Ramos (cell line): Measurements from ENCODE around the gene IL26.
"Not testable (repeated sequence)": the region's sequence is repeated elsewhere in the genome, so short reads cannot be mapped to it uniquely, and the experiment has no call there.

Experiments used
- in situ Hi-C: fragments of 300-500 bp; cut with MboI; formaldehyde crosslinking; loops from one replicate; pipeline ENCODE4 v1.14.3; 2022; ENCODE audit warnings: low sequenced_read_pairs; ENCODE audit not compliant: unreplicated experiment

The IL26 gene

DNA sequence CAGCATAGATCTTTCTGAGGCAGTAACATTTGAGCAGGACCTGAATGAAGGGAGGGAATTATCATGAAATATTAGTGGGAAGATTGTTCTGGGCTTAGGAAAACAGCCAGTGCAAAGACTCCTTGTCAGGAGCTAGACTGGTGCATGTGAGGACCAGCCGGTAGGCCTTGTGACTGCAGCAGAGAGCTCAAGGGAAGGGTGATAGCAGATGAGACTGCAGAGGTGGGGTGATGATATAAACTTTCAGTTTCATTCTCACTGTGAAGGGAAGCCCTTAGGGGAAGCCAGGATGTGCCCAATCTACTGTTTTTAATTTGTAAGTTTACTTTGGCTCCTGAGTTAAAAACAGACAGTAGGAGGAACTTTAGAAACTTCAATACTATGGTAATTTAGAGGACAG, 15.4 kb upstream of the IL26 start:
- in situ Hi-C loops = no loop called here

DNA sequence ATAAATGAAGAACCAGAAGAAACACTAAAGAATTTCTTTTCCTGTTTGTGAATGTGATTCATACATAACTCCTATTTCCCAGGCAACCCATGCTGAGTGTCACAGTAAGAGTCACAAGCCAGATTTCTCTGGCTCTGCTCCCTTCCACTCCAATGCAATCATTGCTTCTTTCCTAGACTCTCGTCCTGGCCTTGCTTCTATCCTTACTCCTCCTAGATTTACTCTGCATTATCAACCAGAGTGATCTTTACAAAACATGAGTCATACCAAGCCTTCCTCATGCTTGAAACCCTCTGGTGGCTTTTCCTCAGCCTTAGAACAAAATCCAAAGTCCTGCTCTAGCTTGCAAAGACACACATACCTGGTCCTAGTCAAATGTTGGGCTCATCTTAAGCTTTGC, 14.5 kb upstream of the IL26 start:
- in situ Hi-C loops = no loop called here

DNA sequence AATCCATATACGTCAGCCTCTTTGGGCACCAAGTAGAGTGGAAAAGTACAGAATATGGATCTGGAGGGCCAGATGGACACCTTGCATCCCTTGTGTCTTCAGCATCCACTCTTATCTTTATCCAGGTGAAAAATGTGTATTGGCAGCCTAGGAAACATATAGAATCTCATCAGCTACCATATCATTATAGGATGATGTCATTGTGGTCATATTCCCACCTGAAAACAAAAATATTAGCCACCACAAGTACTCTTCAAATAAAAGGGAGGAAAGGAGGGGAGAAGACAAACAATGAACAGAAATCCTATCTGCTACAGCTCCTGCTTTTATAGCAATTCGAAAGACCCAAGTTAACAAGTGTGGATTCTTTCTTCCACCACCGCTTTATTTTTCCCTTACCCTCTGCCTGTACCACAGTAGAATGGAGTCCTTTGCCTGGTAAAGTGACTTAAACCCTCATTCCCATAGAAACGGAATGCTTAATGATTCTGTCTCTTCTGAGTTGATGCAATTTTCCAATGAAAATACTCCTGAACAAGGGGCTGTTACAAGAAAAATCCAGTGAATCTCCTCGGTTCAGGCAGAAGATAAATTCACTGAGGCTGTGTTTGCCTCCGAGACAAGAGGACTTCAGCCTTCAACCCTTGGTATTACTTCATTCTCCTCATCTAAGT, 13.8 kb upstream of the IL26 start:
- in situ Hi-C loops = no loop called here

DNA sequence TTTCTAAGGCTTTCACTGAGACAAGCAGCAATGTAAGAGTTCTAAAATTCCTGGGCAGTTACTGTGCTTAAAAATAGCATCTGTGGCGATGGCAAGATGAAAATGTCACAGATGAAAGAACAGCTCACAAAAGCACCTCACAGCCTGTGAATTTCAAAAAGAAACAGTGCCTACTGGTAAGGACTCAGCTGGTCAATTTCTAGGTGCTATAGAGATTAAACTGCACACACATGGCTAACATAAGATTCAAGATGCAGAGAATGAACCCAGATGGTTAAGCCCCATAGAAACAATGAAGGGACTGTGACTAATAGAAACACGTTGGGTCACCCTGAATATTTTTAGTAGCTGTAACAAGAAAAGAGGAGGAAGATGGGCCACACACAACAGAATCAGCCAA, 12.0 kb upstream of the IL26 start:
- in situ Hi-C loops = no loop called here

DNA sequence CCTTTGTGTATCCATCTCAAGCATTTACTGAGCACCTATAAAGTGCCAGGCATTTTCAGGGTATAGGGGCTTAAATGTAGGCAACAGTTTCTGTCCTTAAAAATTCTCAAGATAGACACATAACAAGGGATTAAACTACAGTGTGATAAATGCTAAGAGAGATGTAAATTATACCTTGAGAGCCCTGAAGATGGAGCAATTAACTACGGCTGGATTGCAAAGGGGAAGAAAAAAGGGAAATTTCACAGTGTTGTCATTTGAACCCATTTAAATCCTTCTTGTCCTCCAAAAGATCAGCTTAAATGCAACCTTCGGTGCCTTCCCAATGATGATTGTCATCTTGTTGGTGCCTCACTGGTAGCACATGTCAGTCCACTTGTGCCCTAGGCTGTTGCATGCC, 11.5 kb upstream of the IL26 start:
- in situ Hi-C loops = no loop called here

DNA sequence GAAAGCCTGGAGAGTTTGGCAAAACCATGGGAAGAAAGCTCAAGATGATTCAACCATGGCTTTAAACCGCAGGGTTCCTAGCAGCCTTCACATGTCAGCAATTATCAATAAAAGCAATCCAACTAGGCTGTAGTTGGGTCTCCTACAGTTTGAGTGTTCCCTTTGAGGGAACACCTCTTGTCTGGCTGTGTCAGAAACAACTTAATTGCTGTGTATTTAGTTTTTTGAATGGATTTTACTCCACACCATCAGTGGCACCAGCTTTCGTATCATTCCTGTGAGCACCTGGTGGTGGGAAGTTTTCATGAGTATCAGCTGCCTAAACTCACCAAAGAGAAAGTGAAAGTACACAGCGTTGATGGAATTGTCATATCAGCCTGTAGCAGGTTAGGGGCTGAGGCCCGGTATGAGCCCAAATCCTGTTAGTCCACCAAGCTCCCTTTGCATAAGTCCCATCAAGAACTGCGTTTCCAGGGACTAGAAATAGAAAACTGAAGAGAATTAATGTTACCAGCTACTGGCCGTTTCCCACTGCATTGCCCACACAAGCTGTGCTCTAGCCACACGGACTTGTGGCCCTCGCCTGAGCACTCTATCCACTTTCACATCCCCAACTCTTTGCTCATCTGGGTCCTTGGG, 10.9 kb upstream of the IL26 start:
- in situ Hi-C loops = no loop called here

DNA sequence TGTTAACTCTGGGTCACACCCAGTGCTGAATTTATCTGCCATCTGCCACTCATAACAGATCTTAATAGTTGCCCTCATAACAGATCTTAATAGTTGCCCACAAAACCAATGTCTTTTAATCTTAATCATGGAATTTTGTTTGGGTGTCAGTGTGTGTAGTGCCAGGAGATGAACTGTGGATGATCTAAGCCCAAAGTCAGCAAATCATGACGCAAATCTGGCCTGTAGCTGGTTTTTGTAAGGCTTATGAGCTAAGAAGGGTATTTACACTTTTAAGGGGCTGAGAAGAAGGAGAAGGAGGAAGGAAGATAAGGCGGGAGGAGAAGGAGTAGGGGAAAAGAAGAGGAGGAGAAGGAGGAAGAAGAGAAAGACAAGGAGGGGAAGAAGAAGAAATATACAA, 10.0 kb upstream of the IL26 start:
- in situ Hi-C loops = no loop called here

DNA sequence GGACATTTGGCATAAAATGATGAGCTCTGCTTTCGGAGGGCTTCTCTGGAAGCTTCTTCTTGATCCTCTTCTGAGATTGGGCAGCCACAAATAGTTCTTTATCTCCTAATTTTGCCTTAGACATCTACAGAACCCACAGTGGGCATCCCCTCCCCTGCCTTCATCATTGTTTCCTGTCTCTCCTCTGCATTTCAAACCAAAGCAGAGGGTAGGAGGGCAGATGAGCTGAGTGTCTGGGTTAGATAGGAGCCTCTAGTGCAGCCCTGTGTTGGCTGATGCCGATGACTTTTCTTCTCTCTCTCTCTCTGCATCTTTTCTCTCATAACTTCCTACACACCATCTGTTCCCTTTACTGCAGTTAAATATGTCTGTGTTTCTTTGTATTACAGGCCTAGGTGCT, 8.5 kb upstream of the IL26 start:
- in situ Hi-C loops = no loop called here

DNA sequence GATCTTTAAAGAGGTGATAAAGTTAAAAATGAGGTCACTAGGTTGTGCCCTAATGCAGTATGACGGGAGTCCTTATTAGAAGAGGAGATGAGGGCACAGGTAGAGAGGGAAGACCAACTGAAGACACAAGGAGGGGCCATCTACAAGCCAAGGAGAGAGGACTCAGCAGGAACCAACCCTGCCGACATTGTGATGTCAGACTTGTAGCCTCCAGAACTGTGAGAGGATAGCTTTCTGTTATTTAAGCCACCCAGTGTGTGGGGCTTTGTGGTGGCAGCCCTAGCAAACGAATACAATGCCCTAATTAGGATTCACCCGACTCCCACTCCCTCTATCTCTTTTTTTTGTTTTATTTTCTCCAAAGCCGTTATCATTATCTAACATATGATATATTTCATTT, 7.9 kb upstream of the IL26 start:
- in situ Hi-C loops = no loop called here

DNA sequence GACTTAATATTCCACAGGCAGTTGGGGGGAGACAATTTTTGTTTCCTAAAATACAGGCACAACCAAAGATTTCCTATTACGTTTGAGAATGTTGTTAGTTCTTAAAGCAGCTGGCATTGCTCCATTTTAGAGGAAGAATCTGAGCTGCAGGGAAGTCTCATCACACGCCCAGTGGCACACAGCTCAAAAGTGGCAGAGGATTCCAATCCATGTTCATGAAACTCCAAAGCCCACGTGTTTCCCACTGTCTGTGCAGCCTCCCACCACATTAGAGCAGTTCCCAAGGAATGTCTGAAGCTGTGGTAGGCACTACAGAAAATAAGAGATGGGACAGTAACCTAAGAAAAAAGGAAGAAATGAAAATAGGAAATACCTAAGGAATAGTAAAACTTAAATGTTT, 6.1 kb upstream of the IL26 start:
- in situ Hi-C loops = no loop called here

DNA sequence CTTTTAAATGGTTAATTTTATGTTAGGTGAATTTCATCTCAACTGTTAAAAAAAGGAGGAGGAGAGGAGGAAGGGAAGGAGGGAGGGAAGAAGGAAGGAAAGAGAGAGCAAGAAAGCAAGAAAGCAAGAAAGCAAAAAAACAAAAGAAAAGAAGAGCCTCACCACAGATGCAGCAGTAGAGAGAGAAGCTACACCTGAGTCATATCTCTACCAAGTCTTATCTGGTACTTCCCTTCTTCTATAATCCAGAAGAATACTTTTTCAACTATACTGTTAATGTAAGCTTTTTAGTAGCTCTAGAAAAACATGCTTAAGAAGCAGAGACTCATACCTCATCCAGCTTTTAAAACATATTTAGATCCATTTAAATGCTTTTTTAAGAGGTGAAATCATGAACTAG, 5.6 kb upstream of the IL26 start:
- in situ Hi-C loops = no loop called here

DNA sequence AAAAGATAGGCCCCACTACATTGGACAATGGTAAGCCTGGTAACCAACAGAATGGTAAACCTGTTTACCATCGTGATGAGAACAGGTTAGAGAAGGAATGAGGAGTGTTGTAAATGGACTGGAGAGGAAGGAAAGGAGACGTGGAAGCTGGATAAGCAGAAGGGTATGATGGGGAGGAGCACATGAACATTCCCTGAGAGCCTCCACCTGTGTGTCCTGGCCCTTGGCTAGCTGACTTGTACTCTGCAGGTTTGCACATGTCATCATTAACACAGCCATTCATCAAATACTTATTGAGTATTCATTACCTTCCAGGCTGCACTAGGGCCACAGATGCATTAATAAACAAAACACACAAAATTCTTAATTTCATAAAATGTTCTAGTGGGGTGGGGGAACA, 4.3 kb upstream of the IL26 start:
- in situ Hi-C loops = no loop called here

DNA sequence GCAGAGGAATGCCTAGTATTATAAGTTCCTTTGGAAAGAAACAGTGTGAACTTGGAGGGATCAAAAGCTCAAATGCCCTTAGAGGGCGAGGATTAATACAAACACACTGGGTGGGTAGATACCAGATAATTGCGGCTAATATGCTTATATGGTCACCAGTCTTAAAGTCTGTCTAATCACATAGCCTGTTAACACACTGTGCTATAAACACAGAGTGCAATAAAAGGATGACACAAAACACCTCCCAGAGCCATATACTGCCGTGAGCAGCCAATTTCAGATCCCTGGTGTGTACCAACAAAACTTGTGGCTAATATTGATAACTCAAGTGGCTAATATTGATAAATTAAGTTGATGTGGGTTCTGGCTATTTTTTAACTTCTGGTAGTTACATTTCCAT, 1.7 kb upstream of the IL26 start:
- in situ Hi-C loops = no loop called here

DNA sequence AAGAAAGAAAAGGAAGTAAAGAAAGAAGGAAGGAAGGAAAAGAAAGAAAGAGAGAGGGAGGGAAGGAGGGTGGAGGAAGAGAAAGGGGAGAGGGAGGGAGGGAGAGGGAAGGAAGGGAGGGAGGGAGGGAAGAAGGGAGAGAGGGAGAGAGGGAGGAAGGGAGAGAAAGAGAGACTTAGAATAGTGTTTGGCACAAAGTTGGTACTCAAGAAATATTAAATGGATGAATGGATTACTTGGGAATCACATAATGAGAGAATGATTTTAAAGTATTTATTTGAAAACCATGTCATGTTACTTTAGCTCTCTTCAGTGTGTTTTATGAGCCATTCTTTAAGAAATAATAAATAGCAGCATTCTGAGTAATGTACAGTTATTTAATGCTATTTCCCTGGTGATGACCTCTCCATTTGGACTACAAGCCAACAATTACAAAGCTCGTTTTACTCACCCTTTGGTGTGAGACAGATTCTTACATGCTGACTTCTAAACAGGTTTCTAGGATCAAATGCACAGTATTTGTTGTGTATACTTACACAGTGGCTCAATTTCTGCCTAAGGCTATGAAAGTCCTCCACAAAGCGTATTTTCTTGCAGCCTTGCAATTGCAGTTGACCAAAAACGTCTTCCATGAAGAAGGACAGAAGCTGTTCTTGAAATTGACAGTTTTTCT, 861 bp downstream of the IL26 start:
- in situ Hi-C loops = no loop called here

DNA sequence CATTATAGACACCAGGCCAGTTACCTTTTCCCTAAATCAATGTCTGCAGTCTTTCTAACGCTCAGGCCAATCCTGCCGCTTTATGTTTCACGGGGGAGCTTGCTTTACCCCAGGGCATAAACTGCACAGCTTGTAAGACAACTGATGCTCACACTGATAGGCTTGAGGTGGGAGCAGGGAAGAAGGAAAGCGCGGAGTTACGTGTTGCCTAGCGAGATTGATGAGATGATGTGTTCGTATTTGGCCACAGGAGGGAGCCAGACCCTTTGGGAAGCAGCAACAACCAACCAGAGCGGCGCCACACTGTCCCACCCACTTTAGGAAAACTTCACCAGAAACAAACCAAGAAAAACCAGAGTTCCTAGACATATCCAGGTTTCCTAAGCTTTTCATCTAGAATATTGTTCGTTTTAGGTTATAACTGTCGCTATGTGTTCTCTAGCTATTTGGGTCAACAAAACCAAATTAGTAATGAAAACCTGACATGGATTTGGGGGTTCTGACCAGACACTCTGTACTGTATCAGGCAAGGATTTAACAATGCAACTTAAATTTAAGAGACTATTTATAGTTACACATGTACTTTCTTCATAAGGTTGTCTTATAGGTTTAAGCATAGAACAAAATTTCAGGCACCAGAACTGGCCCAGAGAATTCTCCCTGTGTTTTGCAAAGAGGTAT, 2.4 kb downstream of the IL26 start:
- in situ Hi-C loops = no loop called here

DNA sequence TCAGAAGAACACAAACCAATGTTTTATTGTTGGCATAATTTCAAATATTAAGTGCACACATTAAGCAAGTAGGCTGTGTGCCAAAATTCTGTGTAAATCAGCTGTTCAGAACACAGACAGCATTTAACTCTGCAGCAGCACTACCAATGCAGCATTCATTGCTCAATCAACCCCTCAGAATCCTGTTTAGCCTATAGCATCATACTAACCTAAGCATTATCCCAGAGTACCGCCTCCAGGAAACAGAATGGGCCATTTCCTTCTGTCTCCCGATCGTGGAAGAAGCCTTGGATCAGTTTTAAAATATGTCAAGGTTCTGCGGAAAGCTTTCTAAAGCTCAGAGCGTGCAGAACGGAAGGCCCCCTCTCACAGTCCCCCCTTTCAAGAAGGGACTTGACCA, 3.3 kb downstream of the IL26 start:
- in situ Hi-C loops = no loop called here

DNA sequence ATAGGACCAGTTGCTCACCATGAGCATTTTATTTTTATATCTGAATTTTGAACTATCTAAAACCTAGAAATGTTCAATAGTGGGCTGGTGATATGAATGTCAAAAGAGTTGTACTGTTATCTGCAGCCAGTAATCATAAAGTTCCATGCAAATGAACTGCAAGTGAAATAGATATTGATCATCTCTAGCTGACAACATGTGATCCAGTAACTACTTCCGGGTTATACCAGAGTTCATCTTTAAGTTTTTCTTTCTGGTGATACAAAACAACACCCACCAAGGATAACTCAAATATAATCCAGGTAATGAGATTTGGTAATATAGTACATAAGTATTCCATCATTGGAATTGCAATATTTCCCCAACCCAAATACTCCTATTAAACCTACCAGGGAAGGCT, 4.1 kb downstream of the IL26 start:
- in situ Hi-C loops = no loop called here

DNA sequence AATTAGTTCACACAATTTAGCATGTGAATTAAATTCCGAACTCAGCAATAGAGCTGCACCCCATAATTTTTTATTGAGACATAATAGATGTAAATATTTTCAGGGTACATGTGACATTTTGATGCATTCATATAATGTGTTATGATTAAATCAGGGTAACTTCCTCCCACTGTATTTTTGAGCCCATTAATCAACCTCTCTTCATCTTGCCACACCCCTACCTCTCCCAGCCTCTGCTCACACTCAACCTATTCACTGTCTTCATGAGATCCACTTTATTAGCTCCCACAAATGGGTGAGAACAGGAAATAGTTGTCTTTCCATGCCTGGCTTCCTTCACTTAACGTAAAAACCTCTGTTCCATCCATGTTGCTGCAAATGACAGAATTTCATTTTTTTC, 14.7 kb downstream of the IL26 start:
- in situ Hi-C loops = no loop called here

DNA sequence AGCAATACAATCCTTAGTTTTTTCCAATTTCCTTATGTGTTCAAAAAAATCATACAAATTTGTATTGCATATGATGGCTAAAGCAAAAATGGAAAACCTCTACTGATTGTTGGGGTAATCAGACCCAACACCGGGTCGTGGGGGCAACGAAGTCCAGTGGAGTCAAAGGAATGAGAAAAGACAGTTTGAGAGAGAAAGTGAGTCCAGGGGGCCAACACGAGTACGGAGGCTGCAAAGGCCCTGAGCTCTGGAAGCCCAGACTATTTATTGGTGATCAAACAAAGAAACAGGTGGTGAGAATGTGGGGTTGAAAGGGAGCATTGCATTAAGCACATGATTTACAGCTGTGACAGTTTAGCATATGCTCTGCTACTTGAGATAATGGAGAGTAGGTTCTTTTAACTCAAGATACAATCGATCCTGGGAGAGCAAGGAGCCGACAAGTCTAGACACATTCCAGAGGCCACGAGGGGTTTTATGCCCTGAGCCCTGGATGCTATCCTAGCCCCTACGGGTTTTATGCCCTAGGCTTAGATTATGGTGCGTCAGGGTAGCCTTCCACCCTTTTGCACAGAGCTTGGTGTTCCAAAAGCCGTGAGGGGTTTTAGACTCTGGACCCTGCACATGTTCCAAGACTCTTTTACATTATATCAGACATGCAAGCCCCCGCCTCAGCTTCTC, 16.4 kb downstream of the IL26 start:
- in situ Hi-C loops = not testable (repeated sequence)

DNA sequence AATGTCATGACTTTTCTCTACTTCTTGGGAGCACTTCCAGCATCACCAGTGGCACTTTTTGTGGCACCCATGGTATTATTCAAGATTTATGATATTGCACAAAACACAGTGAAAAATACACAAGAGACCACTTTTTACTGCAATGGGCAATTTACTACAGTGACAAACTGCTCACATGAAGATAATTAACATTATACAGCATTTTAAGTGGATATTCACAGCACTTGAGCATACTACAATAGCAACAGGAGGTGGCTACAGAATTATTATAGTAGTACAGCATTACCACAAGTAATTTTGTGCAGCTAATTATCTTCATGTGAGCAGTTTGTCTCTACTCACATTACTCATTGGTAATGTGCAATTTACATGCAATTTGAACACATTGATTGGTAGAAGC, 18.3 kb downstream of the IL26 start:
- in situ Hi-C loops = no loop called here

DNA sequence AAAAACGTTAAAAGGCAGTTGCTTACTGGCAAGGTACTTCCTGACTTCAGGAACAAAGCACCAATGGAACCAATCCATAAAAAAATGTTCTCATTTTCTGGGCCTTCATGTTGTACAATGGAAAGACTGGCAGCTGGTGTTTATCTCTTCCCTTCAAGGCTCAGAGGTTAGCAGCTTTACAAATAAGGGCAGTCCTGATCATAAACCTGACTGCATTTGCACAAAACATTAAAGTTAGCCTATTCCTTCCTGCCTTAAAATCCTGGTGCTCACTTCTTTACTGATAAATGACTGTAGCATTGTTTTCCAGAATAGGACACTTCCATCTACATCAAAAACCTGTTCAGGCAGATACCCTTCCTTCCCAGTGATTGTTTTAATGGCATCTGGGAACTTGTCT, 19.2 kb downstream of the IL26 start:
- in situ Hi-C loops = no loop called here
